Activated CD8-positive, alpha-beta memory T cell treated with anti-CD3 and anti-CD28 coated beads, Interleukin-2, amount 50 U/mL, for 48 hours (primary cell): ENCODE data around the gene MCAT.

Experiments used
- DNase-seq: peaks from one replicate; pipeline ENCODE4 v3.0.0-alpha.2; 2020

Gene MCAT

DNA sequence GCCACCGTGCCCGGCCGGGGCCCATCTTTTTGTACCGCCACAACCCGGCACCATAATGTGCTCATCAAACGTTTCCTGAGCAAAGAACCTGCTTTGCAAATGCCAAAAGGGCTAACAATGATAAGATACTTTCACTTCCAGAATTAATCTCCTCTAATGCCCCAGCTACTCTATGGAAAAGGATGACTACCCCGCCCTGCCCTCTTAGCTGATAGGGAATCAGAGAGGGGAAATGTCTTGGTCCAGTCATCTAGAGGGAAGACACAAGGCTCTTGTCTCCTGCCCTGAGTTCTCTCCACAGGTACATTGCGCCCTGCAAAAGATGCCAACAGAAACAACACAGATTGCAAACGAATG lies 54.6 kb downstream of the MCAT start:
- no peak for DNase-seq

- DNase-seq: no peak
These were observed 57.3 kb downstream of the MCAT start for GRCh38 chr22:43085658-43086606.
